HL-60/S4 treated with phorbol 12-myristate 13-acetate at 8.2 ng/mL for 4 days and 3 days (cell line): ENCODE measurements around the gene ARMC5.

Experiments
- in situ Hi-C: fragments of 300-500 bp; cut with MboI; formaldehyde crosslinking; loops from 2 replicates; pipeline ENCODE4 v1.15.0; 2022; ENCODE audit warnings: low sequenced_read_pairs

ARMC5 gene

DNA sequence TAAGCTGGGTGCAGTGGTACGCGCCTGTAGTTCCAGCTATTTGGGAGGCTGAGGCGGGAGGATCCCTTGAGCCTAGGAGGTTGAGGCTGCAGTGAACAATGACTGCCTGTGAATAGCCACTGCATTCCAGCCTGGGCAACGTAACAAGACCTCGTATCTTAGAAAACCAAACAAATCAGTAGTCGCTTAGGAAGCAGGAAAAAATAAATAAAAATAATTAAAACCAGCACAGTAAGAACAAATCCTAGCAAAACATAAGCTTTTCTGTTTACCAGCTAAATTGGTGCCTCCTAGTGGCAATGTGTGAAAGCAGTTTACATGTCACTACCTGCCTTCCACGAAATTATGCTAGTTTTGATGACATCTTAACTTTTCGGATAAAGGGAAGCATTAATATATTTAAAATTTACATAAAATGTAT, 1.3 kb downstream of the ARMC5 start:
- in situ Hi-C loops, result loop anchor here (25.0 kb wide), 2 partner anchors 402 to 473 kb away; partner anchors contain the start of genes HSD3B7 and ZNF267

DNA sequence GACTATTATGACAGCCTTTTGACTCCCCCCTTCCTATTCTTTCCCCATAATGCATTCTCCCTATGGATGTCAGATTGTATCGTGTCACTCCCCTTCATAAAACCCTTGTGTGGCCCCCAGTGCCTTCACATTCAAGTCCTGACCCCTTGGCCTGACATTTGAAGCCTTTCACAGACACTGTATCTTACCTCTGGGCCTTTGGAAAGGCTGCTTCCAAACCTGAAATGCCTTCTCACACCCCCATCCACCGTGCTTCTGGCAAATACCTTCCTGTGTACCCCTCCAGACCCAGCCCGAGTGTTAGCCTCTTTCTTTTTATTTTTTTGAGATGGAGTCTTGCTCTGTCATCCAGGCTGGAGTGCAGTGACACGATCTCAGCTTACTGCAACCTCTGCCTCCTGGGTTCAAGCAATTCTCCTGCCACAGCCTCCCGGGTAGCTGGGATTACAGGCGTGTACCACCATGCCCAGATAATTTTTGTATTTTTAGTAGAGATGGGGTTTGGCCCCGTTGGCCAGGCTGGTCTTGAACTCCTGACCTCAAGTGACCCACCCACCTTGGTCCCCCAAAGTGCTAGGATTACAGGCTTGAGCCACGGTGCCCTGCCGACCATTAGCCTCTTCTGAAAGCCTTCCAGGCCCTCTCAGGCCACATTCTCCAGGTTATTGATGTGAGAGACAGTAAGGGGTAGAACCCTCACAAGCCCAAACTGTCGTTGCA, 2.1 kb downstream of the ARMC5 start:
- in situ Hi-C loops, result loop anchor here (25.0 kb wide), 2 partner anchors 401 to 474 kb away; partner anchors contain the start of genes HSD3B7 and ZNF267

DNA sequence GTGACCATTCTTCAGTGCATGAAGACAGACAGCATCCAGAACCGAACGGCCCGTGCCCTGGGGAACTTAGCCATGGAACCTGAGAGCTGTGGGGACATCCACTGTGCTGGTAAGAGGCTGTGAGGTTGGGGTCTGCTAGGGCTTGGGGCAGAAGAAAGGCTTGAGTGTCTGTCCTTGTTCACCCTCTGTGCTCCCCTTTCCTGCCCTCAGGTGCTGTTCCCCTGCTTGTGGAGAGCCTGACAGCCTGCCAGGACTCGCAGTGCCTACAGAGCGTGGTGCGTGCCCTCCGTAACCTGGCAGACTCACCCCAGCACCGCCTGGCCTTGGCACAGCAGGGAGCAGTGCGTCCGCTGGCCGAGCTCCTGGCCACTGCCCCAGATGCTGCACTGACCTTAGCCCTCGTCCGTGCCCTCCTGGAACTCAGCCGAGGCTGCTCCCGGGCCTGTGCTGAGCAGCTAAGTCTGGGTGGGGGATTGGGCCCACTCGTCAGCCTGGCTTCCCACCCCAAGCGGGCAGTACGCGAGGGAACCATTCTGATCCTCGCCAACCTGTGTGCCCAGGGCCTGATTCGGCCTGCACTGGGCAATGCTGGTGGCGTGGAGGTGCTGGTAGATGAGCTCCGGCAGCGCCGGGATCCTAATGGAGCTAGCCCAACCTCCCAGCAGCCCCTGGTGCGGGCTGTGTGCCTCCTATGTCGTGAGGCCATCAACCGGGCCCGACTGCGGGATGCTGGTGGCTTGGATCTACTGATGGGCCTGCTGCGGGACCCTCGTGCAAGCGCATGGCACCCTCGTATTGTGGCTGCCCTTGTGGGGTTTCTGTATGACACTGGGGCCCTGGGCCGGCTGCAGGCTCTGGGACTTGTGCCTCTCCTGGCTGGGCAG, 2.9 kb downstream of the ARMC5 start:
- in situ Hi-C loops, result loop anchor here (25.0 kb wide), 2 partner anchors 400 to 475 kb away; partner anchors contain the start of genes HSD3B7 and ZNF267

DNA sequence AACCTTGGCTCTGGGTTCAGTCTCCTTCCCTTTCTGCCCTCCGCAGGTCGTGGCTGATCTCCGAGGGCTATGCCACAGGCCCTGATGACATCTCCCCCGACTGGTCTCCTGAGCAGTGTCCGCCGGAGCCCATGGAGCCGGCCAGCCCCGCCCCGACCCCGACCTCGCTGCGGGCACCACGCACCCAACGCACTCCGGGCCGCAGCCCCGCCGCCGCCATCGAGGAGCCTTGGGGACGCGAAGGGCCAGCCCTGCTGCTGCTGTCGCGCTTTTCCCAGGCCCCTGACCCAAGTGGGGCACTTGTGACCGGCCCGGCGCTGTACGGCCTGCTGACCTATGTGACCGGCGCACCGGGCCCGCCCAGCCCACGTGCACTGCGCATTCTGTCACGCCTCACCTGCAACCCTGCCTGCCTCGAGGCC, 5.1 kb downstream of the ARMC5 start:
- in situ Hi-C loops, result loop anchor here (25.0 kb wide), 2 partner anchors 398 to 477 kb away; partner anchors contain the start of genes HSD3B7 and ZNF267

DNA sequence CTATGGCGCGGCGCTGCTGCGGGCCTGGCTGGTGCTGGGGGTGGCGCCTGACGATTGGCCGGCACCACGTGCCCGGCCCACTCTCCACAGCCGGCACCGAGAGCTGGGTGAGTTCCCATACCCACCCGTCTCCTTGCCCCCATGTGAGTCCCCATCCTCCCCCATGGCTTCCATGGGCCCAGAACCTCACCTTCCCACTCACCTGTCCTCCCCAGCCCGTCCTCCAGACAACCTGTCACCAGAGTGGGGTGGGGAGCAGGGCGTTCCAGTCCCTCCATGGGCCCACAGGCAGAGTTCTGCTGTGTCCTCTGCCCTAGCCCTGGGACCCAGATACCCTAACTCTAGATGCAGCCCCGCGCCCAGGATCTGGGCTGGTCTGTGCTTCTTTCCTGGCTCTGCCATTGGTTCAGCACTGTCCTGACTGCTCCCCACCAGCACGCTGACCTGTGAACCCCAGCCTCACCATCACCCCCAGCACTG, 5.5 kb downstream of the ARMC5 start:
- in situ Hi-C loops, result loop anchor here (25.0 kb wide), 2 partner anchors 397 to 478 kb away; partner anchors contain the start of genes HSD3B7 and ZNF267

DNA sequence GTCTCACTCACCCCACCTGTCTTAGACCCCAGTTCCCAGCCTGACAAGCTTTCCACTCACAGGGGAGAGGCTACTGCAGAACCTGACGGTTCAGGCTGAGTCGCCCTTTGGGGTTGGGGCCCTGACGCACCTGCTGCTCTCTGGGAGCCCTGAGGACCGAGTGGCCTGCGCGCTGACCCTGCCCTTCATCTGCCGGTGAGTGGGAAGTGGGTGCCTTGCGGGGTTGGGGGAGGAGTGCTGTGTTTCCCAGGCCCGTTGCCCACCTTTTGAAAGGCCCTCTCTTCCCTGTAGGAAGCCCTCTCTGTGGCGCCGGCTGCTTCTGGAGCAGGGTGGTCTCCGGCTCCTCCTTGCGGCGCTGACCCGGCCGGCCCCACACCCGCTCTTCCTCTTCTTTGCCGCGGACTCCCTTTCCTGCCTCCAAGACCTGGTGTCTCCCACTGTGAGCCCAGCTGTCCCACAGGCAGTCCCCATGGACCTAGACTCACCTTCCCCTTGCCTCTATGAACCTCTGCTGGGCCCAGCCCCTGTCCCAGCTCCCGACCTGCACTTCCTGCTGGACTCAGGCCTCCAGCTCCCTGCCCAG, 6.6 kb downstream of the ARMC5 start:
- in situ Hi-C loops, result loop anchor here (25.0 kb wide), 2 partner anchors 396 to 479 kb away; partner anchors contain the start of genes HSD3B7 and ZNF267

DNA sequence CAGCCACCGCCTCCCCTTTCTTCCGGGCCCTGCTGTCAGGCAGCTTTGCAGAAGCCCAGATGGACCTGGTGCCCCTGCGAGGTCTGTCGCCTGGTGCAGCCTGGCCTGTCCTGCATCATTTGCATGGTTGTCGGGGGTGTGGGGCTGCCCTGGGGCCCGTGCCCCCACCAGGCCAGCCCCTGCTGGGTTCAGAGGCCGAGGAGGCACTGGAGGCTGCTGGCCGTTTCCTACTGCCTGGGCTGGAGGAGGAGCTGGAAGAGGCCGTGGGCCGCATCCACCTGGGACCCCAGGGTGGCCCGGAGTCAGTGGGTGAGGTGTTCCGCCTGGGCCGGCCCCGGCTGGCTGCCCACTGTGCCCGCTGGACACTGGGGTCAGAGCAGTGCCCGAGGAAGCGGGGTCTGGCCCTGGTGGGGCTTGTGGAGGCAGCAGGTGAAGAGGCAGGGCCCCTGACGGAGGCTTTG, 7.1 kb downstream of the ARMC5 start:
- in situ Hi-C loops, result loop anchor here (25.0 kb wide), 2 partner anchors 396 to 479 kb away; partner anchors contain the start of genes HSD3B7 and ZNF267

DNA sequence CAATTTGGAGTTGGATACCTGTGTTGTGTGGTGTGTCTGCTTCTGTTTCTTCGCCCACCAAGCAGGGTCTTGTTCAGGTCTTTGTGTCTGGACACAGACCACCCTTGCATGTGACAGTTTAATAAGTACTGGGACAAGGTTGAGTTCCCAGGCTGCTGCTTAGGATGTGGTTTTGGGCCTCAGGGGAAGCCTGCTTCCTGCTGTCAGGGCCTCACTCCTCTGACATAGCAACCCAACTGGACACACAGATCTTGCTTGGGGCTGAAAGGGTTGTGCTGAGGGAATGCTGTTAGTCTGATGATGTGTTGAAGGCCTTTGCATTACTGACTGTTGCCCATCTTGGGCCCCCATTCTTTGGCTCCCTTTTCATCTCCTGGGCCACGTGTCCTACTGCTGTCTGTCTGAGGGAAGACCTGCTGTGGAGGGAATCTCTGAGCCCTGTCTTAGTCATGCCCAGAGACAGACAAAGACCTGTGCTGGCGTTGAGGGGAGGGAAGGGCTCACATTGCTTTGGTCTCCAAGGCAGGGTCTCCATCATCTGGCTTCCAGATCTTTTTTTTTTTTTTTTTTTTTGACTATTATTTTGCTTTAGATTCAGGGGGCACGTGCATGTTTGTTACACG, 8.0 kb downstream of the ARMC5 start:
- in situ Hi-C loops, result loop anchor here (25.0 kb wide), 2 partner anchors 395 to 480 kb away; partner anchors contain the start of genes HSD3B7 and ZNF267

DNA sequence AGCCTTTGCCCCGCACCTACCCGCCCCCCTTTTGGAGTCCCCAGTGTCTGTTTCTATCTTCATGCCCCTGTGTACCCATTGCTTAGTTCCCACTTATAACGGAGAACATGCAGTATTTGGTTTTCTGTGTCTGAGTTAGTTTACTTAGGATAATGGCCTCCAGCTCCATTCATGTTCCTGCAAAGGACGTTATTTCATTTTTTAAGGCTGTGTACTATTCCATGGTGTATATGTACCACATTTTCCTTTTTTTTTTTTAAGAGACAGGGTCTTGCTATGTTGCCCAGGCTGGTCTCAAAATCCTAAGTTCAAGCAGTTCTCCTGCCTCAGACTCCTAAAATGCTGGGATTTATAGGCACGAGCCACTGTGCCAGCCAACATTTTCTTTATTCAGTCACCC, 8.6 kb downstream of the ARMC5 start:
- in situ Hi-C loops, result loop anchor here (25.0 kb wide), 2 partner anchors 394 to 481 kb away; partner anchors contain the start of genes HSD3B7 and ZNF267

DNA sequence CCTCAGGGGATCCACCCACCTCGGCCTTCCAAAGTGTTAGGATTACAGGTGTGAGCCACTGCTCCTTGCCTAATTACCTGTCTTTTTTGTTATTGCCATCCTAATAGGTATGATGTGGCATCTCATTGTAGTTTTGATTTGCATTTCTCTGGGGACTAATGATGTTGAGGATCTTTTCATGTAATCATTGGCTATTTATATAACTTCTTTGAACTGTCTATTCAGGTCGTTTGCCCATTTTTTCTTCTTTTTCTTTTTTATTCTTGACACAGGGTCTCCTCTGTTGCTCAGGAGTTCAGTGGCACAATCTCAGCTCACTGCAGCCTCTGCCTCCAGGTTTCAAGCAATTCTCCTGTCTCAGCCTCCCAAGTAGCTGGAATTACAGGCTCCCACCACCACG, 11.3 kb downstream of the ARMC5 start:
- in situ Hi-C loops, result loop anchor here (25.0 kb wide), 2 partner anchors 392 to 483 kb away; partner anchors contain the start of genes HSD3B7 and ZNF267

DNA sequence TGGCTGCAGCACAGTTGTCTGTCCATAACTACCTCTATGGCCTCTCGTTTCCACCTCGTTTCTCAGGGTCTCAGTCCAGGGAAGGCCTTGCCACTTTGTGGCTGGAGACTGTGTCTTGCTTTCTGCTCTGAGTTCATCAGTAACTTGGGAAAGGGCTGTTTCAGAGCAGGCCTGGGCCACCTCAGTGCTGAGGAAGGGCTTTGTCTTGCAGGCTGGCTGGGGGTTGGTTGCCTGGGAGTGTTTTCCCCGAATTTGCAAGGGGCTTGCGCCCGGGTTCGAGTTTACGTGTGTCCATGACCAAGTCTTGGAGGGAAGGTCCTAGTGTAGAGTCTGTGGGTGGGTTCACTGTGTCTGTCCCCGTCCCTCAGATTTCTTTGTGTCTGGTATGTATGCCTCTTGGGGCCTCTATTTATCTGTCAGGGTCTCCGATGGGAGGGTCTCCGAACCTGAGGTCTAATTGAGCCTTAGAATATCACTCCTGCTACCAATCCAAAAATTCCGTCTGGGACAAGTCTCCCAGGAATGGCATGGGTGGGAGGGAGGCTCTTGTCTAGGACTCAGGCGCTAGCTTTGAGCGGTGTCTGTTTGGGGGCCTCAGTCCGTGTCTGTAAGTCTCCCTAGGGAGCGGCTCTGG, 12.1 kb downstream of the ARMC5 start:
- in situ Hi-C loops, result loop anchor here (25.0 kb wide), 2 partner anchors 391 to 484 kb away; partner anchors contain the start of genes HSD3B7 and ZNF267

DNA sequence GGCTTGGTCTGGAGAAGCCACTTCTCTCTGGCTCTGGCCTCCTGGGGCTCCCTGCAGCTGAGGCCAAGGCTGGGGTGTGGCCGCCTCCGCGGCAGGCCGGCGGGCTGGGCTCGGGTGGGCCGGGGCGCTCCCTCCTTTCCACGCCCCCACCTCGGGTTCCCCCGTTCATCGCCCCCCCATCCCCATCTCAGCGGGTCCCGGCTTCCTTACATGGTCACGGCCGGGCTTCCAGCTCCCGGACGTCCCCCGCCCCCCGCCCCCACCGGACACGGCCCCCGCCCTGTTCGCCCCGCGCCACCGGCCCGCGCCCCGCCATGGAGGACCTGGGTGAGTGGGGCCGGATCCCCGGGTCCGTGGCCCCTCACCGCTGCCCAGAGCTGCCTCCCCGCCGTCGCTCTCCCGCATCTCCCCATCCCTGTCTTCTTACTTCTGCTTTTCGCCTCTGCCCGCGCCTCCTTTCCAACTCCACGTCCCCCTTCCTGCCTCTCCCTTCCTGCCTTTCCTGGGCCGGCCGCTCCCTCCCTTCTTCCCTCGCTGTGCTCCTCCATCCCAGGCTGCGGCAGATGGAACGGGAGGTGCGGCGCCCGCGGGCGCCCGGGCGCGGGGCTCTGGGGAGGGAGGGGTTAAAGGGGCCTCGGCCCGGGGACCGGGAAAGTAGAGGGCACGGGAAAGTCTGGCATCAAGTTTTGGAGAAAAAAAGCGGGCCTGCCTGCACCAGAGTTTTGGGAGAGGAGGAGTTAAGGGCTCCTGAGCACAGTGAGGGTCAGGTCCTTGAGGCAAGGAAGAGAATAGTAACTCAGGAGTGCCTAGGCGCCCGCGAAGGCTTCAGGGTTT, 12.8 kb downstream of the ARMC5 start, which contains the start of gene TGFB1I1:
Gene TGFB1I1 (plus strand): TSS at position 278 of the 834 bp plus-strand sequence. CDS start 37 bp downstream, at position 315.
- in situ Hi-C loops, result loop anchor here (25.0 kb wide), 2 partner anchors 390 to 485 kb away; partner anchors contain the start of genes HSD3B7 and ZNF267

DNA sequence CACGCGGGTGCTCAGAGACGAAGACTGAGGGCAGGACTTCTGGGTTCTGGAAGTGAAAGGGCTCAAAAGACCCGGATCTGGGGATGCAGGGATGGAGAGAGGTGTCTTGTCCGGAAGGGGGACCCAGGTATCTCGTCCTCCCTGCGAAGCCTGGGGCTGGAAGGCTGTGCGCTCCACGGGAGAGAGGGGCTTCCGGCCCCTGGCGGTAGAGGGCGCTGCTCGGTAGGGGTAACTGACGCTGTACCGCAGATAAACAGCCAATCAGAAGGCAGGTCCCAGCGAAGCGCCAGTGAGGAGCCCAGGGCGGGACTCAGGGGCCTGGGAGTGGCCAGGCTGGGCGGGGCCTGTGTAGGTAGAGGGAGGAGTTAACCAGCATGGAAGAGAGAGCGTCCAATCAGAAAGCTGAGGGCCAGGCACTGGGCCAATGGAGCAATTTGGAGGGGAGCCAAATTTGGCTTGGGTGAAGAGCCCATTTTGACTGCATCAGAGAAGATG, 13.5 kb downstream of the ARMC5 start:
- in situ Hi-C loops, result loop anchor here (25.0 kb wide), 2 partner anchors 390 to 485 kb away; partner anchors contain the start of genes HSD3B7 and ZNF267

DNA sequence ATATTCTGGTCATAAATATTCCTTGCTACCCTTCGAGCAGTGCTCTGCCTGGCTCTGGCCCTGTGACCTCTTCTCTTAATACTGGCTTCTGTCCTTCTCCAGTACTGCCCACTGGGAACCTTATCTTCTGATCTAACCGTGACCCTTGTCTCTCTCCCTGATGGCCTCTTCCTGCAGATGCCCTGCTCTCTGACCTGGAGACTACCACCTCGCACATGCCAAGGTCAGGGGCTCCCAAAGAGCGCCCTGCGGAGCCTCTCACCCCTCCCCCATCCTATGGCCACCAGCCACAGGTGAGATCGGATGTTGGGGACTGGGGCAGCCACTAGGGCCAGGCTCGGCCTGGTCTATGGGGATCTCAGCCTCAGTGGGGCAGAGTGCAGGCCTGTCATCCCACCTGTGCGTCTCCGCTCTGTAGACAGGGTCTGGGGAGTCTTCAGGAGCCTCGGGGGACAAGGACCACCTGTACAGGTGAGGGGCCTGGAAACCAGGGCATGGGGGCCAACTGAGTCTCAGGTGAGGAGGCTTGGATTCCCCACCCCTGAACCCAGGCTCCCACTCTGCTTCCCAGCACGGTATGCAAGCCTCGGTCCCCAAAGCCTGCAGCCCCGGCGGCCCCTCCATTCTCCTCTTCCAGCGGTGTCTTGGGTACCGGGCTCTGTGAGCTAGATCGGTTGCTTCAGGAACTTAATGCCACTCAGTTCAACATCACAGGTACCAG, 14.1 kb downstream of the ARMC5 start:
- in situ Hi-C loops, result loop anchor here (25.0 kb wide), 2 partner anchors 389 to 486 kb away; partner anchors contain the start of genes HSD3B7 and ZNF267

DNA sequence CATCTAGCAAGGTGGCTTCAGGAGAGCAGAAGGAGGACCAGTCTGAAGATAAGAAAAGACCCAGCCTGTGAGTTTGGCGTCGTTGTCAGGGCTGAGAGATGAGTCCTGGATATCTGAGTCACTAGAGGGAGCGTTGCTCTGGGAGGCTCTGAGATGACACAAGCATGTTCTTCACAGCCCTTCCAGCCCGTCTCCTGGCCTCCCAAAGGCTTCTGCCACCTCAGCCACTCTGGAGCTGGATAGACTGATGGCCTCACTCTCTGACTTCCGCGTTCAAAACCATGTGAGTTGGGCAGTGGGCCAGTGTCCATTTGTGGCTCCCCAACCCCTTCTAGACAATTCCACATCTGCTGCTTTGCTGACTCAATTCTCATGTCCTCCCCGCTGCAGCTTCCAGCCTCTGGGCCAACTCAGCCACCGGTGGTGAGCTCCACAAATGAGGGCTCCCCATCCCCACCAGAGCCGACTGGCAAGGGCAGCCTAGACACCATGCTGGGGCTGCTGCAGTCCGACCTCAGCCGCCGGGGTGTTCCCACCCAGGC, 14.9 kb downstream of the ARMC5 start:
- in situ Hi-C loops, result loop anchor here (25.0 kb wide), 2 partner anchors 388 to 487 kb away; partner anchors contain the start of genes HSD3B7 and ZNF267
